Type B pancreatic cell (in vitro differentiated cells): ENCODE measurements around the gene FASTKD3. TPM values are rescaled to one million over a fixed set of nuclear protein-coding genes. Genes with fewer than 3 reads are reported as not detected.
"Not testable (repeated sequence)": the region's sequence is repeated elsewhere in the genome, so short reads cannot be mapped to it uniquely, and the experiment has no call there.

Experiments
- DNase-seq: peaks from one replicate; pipeline ENCODE4 v3.0.0; 2021; ENCODE audit warnings: mixed read lengths; ENCODE audit not compliant: unreplicated experiment; ENCODE audit errors: extremely low spot score
- H3K27ac Mint-ChIP-seq: 2 replicates; pipeline ENCODE4 v1.8.0; 2021; ENCODE audit warnings: mild to moderate bottlenecking, mixed read lengths
- H3K27me3 Mint-ChIP-seq: 2 replicates; pipeline ENCODE4 v1.8.0; 2021; ENCODE audit warnings: mixed read lengths
- H3K36me3 Mint-ChIP-seq: 2 replicates; pipeline ENCODE4 v1.8.0; 2021; ENCODE audit warnings: mixed read lengths
- H3K4me1 Mint-ChIP-seq: one replicate; pipeline ENCODE4 v1.8.0; 2021; ENCODE audit warnings: mixed read lengths; ENCODE audit not compliant: unreplicated experiment
- H3K4me3 Mint-ChIP-seq: 2 replicates; pipeline ENCODE4 v1.8.0; 2021; ENCODE audit warnings: mild to moderate bottlenecking, mixed read lengths
- H3K9me3 Mint-ChIP-seq: 2 replicates; pipeline ENCODE4 v1.8.0; 2021; ENCODE audit warnings: mixed read lengths
- long read RNA-seq: library from polyadenylated mRNA; unstranded; transcript quantifications from one replicate; pipeline ENCODE4 v2.0.0, GENCODE V29; 2020
- total RNA-seq: library from RNA; stranded (reverse); gene quantifications from 2 replicates; pipeline ENCODE4 v1.2.1, GENCODE V29; 2021; ENCODE audit warnings: low replicate concordance
- TF ChIP-seq, protein P1 (sequence below): fragments of 200-600 bp; sonication (generic); conservative IDR thresholded peaks from 2 replicates; pipeline ENCODE4 v1.5.0; 2021; ENCODE audit warnings: antibody characterized with exemption, mild to moderate bottlenecking

FASTKD3 gene, protein sequence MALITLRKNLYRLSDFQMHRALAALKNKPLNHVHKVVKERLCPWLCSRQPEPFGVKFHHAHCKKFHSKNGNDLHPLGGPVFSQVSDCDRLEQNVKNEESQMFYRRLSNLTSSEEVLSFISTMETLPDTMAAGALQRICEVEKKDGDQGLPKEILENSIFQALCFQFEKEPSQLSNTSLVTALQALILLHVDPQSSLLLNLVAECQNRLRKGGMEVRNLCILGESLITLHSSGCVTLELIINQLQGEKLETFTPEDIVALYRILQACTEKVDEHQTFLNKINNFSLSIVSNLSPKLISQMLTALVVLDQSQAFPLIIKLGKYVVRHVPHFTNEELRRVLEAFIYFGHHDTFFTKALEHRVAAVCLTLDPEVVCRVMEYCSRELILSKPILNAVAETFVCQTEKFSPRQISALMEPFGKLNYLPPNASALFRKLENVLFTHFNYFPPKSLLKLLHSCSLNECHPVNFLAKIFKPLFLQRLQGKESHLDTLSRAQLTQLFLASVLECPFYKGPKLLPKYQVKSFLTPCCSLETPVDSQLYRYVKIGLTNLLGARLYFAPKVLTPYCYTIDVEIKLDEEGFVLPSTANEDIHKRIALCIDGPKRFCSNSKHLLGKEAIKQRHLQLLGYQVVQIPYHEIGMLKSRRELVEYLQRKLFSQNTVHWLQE
- 7.3 and 10.7 TPM in 2 replicates for total RNA-seq
- long read RNA-seq, partial matches to known transcripts = 3 of 22 reads
- long read RNA-seq, other reads (novel, unspliced or antisense) = 12 of 22 reads

DNA sequence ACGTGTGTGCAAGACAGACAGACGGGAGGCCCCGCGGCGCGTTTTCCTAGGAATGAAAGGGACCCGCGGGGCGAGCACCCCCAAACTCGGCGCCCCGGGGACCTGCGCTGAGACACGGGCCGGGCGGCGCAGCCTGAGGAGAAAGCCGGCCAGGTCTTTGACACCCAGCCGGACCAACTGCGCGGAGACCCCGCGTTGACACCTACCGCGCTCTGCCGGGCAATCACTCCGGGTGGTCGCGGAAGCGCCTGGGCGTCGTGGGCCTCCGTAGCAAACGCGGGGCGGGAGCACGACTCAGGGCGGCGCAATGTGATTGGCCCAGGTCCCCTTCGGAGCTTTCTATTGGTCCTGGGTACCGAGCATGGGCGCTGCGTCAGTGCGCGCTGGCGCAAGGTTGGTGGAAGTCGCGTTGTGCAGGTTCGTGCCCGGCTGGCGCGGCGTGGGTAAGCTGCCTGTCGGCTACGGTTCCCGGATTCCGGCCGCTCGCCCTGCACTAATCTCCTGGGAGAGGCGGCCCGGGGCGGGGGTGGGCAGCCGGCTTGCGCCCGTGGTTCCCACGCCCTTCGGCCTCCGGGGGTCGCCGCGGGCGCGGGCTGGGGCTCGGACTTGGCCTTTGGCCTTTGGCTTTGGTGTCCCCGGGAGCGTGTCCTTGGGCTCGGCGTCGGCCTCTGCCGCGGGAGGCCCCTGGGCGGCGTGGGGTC lies at the start of gene FASTKD3, which contains the start of gene MTRR:
FASTKD3 (minus strand) TSS at position 259 of the 701 bp plus-strand sequence. CDS start 948 bp downstream, outside the sequence.
MTRR (plus strand) TSS at position 376 of the 701 bp plus-strand sequence. CDS start 1,647 bp downstream, outside the sequence.
- Mint-ChIP-seq H3K36me3 (peaks cover 11% of the 10 kb centered on the region), H3K27me3 (no peaks in the 10 kb centered on the region), H3K4me1 (peaks cover 43% of the 10 kb centered on the region), H3K4me3 (peak within 1 kb of the TSS; percentile 95), H3K9me3 (no peaks in the 10 kb centered on the region), H3K27ac (peak within 1 kb of the TSS; percentile 49)
- peak; percentile 92 for DNase-seq
- TF ChIP-seq, protein P1, sequence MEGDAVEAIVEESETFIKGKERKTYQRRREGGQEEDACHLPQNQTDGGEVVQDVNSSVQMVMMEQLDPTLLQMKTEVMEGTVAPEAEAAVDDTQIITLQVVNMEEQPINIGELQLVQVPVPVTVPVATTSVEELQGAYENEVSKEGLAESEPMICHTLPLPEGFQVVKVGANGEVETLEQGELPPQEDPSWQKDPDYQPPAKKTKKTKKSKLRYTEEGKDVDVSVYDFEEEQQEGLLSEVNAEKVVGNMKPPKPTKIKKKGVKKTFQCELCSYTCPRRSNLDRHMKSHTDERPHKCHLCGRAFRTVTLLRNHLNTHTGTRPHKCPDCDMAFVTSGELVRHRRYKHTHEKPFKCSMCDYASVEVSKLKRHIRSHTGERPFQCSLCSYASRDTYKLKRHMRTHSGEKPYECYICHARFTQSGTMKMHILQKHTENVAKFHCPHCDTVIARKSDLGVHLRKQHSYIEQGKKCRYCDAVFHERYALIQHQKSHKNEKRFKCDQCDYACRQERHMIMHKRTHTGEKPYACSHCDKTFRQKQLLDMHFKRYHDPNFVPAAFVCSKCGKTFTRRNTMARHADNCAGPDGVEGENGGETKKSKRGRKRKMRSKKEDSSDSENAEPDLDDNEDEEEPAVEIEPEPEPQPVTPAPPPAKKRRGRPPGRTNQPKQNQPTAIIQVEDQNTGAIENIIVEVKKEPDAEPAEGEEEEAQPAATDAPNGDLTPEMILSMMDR = no peak

- no peak overlapping the region for H3K4me3 Mint-ChIP-seq
- no peaks in the 10 kb centered on the region for H3K36me3 Mint-ChIP-seq
- DNase-seq = no peak
- TF ChIP-seq, protein P1 = no peak
- no peaks in the 10 kb centered on the region for H3K27me3 Mint-ChIP-seq
- H3K4me1 Mint-ChIP-seq = peaks cover 7% of the 10 kb centered on the region
- H3K27ac Mint-ChIP-seq = no peak overlapping the region
- peaks cover 15% of the 10 kb centered on the region for H3K9me3 Mint-ChIP-seq
These were observed 48.6 kb upstream of the FASTKD3 start for GRCh38 chr5:7917130-7918123.

DNA sequence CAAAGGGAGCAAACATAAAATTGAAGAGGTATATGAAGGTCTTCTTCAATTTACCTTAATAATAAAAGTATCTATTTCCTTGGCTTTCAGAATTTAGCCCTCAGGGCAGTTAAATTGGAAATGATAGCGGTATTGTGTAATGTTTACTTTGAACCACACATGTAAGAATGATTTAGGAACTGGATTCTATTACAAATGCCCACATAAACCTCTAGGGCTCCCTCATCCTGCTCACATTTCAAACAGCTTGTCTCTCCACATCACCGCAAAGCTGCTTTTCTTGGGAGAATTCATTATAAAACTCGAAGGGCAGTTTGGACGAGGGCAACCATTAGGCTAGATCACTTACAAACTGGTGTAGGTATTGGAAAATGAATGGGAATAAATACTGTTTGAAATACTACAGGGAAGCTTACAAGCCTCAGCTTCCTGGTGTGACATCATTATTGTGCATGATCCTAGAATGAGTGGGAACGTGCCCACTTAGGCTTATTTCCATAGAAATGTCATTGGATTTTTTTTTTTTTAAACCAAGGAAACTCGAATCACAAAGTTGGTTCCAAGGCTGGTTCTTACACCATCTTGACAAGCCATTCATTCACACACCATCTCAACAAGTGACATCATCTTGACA lies 47.5 kb upstream of the FASTKD3 start:
- no peak for DNase-seq
- Mint-ChIP-seq H3K27ac (no peak overlapping the region), H3K4me1 (peaks cover 7% of the 10 kb centered on the region), H3K36me3 (no peaks in the 10 kb centered on the region), H3K9me3 (peaks cover 15% of the 10 kb centered on the region), H3K27me3 (no peaks in the 10 kb centered on the region), H3K4me3 (no peak overlapping the region)
- TF ChIP-seq, protein P1 = no peak

DNA sequence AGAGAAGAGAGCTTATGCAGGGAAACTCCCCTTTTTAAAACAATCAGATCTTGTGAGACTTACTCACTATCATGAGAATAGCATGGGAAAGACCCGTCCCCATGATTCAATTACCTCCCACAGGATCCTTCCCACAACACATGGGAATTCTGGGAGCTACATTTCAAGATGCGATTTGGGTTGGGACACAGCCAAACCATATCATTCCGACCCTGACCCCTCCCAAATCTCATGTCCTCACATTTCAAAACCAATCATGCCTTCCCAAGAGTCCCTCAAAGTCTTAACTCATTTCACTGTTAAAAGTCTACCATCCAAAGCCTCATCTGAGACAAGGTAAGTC lies 42.6 kb upstream of the FASTKD3 start:
- H3K9me3 Mint-ChIP-seq = peaks cover 14% of the 10 kb centered on the region
- H3K36me3 Mint-ChIP-seq = peaks cover 35% of the 10 kb centered on the region
- not testable (repeated sequence) for H3K4me1 Mint-ChIP-seq, DNase-seq, H3K27ac Mint-ChIP-seq, H3K27me3 Mint-ChIP-seq, H3K4me3 Mint-ChIP-seq

DNA sequence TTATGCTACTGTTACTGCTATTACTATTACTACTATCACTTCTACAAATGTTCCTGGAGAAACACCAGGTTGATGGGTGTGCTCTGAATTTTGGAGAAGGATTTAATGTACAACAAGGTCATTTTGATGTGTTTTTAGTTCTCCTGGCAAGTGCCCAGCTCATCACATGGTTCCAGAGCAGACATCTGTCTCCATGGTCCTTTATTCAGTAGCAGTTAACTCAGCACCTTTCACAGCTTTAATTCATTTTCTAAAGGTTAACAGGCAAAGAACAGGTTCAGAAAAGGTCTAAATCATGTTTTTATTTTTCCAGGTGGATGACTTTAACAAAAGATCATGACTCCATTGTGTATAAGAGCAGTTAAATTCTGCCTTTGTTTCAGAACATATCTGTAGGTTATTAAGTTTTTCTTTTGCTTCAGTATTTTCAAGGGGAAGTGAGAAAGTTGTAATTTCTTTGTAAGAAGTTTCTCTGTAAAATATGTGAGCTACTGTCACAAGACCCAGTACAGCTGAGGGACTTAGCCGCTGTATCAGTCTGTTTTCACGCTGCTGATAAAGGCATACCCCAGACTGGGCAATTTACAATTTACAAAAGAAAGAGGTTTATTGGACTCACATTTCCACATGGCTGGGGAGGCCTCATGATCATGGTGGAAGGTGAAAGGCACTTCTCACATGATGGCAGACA lies 42.1 kb upstream of the FASTKD3 start:
- H3K9me3 Mint-ChIP-seq = peaks cover 14% of the 10 kb centered on the region
- peaks cover 35% of the 10 kb centered on the region for H3K36me3 Mint-ChIP-seq
- H3K27me3 Mint-ChIP-seq = no peaks in the 10 kb centered on the region
- no peak overlapping the region for H3K27ac Mint-ChIP-seq
- no peak overlapping the region for H3K4me3 Mint-ChIP-seq
- TF ChIP-seq, protein P1 = no peak
- DNase-seq = no peak
- peaks cover 4% of the 10 kb centered on the region for H3K4me1 Mint-ChIP-seq
